Retinal pigment epithelial cell (primary cell): ENCODE measurements around the gene CLIC4.

Experiments used
- DNase-seq: peaks from one replicate; pipeline ENCODE4 v3.0.0-alpha.2; 2010; ENCODE audit warnings: low read depth
- H3K4me3 ChIP-seq: 2 replicates; pipeline ENCODE4 v1.5.1; 2011; ENCODE audit warnings: mild to moderate bottlenecking, low read length, control low read depth, moderate library complexity
- CTCF ChIP-seq: conservative IDR thresholded peaks from 2 replicates; pipeline ENCODE4 v1.5.1; 2011; ENCODE audit warnings: low read depth, low read length, control low read depth, inconsistent platforms

The CLIC4 gene

GRCh38 chr1:24875991-24876506, 130.8 kb downstream of the CLIC4 start:
- DNase-seq, result no peak
- no peak for TF ChIP-seq CTCF
- H3K4me3 ChIP-seq, result no peak overlapping the region

DNA sequence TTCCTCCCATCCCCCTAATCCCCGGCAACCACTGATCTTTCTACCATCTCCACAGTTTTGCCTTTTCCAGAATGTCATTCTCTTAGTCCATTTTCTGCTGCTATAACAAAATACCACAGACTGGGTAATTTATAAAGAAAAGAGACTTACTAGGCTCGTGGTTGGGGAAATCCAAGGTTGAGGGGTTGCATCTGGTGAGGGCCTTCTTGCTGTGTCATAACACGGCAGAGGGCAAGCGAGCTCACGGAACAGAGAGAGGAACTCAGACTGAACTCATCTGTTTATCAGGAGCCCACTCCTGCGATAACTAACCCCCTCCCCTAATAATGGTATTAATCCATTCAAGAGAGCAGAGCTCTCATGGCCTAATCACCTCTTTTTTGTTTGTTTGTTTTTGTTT, 132.8 kb downstream of the CLIC4 start:
- no peak for TF ChIP-seq CTCF
- no peak overlapping the region for H3K4me3 ChIP-seq
- no peak for DNase-seq

- no peak for TF ChIP-seq CTCF
- H3K4me3 ChIP-seq, result no peak overlapping the region
- no peak for DNase-seq
These were observed 133.8 kb downstream of the CLIC4 start for GRCh38 chr1:24878775-24879742.

DNA sequence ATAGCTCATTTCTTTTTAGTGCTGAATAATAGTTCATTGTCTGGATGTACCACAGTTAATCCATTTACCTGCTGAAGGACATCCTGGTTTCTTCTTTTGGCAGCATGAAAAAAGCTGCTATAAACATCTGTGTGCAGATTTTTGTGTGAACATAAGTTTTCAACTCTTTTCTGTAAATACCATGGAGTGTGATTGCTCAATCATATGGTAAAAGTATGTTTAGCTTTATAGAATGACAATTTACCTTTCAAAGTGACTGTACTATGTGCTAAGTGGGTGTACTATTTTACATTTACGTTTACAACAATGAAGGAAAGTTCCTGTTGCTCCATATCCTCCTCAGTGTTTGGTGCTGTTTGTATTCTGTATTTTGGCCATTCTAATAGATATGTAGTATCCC, 135.8 kb downstream of the CLIC4 start:
- no peak overlapping the region for H3K4me3 ChIP-seq
- TF ChIP-seq CTCF, result no peak
- DNase-seq, result no peak

DNA sequence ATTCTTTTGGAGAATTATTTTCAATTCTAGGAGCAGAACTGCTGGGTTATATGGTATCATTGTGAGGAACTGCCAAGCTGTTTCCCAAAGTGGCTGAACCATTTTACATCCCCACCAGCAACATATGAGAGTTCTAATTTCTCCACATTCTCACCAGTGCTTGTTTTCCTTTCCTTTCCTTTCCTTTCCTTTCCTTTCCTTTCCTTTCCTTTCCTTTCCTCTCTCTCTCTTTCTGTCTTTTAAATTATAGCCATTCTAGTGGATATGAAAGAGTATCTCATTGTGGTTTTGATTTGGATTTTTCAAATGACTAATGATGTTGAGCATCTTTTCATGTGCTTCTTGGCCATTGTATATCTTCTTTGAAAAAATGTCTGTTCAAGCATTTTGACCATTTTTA, 139.5 kb downstream of the CLIC4 start:
- no peak overlapping the region for H3K4me3 ChIP-seq
- DNase-seq, result no peak
- no peak for TF ChIP-seq CTCF

DNA sequence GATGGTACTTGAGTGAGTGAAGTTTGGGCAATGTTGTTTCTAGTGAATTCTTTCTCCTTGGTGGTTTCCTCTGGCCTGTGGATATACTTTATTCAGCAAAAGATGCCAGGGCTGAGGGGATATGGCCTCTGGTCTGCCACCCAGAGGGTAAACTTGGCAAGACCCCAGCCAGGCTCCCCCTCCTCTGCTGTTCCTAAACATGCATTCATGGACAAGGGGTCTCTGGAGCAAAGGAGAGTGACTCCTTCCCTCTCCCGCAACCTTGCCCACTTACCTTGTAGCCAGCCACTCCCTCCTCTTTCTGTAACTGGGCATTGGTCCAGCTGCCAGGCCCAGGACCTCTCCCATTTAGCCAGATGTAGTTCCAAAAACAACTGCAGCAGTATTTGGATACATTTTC, 141.0 kb downstream of the CLIC4 start:
- H3K4me3 ChIP-seq, result no peak overlapping the region
- no peak for TF ChIP-seq CTCF
- DNase-seq, result no peak
